ENCODE results near the gene CD79B.
"Not testable (repeated sequence)": the region's sequence is repeated elsewhere in the genome, so short reads cannot be mapped to it uniquely, and the experiment has no call there.

CD79B gene

DNA sequence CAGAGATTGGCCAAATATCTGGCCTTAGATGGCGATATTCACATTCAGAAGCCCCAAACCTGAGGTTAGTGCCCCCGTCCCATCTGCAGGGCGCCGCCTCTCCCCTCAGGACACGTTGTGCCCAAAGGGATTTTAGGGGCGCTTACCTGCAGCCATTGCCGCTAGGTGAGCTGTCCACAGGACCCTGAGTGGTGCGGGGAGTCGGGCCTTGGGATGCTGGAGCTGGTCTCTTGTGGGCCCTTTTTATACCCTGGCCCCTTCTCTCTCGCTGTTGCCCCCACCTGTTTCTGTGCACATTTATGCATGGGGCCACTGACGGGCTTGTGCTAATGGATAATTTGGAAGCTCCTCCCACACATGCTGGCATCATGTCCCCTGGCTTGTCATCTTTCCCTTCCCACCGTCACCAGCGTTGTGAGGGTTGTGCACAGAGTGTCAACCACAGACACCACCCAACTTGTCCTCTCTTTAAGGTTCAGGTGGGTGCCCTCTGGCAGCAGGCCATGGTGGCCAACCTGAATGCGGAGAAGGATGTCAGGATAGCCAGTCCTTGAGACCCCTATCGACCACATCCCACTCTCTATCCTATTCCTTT is 21.0 kb downstream of the CD79B start, which contains the start of gene CSHL1:
TSS of gene CSHL1 (minus strand) at position 218 of the 595 bp plus-strand sequence. CDS start at position 156, 62 bp downstream.
- DNase-seq (ENCODE audit: low read depth) = no peak

DNA sequence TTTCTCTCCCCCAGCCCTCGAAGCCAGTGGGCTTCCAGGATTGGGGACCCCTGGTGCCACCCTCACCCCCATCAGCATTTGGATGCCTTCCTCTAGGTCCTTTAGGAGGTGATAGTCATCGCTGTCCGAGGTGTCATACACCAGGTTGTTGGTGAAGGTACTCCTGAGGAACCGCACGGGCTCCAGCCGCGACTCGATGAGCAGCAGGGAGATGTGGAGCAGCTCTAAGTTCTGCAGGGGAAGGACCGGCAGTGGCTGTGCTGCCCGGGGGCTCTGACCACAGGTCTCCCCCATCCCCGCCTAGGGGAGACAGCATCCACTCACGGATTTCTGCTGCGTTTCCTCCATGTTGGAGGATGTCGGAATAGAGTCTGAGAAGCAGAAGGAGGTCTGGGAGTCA is 22.0 kb downstream of the CD79B start:
- DNase-seq (ENCODE audit: low read depth) = no peak

DNA sequence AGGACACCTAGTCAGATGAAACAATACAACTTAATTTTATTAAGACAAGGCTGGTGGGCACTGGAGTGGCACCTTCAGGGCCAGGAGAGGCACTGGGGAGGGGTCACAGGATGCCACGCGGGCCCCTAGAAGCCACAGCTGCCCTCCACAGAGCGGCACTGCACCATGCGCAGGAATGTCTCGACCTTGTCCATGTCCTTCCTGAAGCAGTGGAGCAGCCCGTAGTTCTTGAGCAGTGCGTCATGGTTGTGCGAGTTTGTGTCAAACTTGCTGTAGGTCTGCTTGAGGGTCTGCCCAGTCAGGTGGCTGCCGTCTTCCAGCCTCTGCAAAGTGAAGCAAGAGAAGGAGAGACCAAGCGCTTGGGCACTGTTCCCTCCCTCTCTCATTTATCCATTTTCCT is 22.5 kb downstream of the CD79B start:
- DNase-seq (ENCODE audit: low read depth) = not testable (repeated sequence)

DNA sequence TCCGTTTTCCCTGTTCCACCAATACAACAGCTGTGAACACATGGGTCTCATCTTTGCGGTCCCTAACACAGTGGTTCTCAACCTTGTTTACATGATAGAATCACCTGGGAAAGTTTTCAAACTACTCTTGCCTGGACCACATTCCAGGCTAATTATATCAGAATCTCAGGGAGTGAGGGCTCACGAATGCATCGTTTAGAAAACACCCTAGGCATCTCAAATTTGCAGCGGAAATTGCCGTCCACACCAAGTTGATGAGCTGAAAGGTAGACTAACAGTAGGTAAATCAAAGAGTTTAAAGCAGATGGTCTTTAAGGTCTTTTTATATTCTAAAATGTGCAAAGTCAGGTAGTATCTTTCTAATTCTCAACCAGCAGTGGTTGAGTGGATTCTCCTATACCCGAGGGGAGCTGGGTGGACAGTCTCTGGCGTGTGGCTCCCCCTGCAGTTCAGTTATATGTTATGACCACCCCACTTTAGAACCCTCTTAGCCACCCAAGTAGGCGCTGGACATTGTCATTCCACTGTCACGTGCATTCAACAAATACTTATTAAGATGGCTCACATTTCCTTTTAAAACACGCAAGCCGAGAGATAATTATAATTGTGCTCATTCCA is 24.9 kb downstream of the CD79B start:
- DNase-seq (ENCODE audit: low read depth) = not testable (repeated sequence)

DNA sequence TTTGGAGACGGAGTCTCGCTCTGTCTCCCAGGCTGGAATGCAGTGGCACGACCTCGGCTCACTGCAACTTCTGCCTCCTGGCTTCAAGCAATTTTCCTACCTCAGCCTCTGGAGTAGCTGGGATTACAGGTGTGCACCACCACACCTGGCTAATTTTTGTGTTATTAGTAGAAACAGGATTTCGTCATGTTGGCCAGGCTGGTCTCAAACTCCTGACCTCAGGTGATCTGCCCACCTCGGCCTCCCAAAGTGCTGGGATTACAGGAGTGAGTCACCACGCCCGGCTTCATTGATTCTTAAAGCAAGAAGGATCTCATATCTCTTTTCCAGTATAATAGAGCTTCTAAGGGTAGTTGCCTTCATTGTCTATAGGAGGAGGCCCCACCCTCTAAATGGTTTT is 27.3 kb downstream of the CD79B start:
- DNase-seq (ENCODE audit: low read depth) = not testable (repeated sequence)

DNA sequence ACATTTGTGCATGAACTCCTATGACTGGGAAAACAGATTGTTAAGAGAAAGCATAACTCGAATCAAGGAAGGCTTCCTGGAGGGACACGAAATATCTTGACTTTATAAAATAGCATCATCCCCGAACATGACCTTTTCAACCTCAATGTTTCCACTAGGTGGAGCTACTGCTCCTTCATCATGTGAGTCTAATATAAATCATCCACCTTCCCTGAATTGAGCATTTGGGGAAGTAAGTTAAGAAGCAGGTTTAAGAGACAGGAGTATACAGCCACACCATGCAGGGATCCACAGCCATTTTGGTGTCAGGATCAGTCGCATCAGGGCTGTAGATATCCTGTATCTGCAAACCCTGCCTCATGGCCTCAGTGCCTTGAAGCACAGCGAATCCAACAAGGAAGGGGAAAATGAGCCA is 28.3 kb downstream of the CD79B start:
- DNase-seq (ENCODE audit: low read depth) = not testable (repeated sequence)

DNA sequence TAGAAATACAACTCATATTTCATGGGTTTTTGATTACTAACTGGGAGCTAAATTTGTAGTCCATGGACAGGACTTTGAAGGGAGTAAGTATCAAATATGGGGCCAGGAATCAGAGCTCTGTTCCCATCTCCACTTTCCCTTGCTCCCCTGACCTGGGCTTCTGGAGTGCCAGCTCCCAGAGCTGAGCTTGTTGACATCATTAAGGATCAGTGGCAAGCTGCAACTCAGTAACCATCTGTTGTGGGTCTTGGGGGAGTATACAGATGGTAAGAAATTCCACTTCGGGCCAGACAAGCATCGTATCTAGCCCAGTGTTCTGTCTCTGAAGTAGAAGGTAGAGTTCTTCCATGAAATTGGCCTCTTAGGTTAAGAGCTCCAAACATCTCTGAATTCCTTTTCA is 30.2 kb downstream of the CD79B start:
- DNase-seq (ENCODE audit: low read depth) = not testable (repeated sequence)

DNA sequence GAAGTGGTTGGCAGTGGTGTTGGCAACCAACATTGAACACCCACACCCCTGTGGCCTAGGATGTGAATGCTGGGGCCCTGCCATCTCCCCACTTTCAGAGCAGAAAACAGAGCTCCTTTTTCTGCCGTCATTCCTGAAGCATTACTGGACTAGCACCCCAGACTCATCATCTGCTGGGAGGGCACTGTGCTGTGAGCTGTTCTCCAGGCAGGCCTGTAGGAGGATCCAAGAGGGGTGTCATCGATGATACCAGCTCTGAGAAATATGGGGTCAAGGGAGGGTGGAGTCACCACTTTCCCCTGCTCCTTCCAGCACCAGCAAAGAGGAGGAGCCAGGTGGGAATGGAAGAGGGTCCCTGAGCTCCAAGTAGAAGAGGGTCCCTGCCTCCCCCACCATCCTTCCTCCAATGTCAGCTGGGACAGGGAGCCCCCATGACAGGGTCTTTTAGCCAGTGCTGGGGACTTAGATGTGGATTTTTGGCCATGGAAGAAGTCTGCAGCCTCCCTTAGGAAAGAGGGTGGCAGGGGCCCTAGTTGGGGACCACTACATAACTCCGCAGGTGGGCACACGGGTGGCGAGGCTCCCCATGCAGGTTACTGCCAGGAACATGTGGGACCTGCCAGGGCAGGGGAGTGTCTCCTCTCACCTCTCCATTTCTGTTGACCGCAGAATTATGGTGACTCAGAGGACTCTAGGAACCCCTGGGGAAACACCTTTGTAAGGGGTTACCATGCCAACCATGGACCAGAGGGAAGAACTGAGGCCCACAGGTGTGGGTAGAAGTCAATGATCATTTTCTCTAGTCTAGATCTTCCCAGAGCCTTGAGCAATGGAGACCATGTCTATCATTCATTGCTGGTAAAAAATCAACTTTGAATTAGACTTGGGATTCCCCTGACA is 33.0 kb downstream of the CD79B start:
- not testable (repeated sequence) for DNase-seq (ENCODE audit: low read depth)

DNA sequence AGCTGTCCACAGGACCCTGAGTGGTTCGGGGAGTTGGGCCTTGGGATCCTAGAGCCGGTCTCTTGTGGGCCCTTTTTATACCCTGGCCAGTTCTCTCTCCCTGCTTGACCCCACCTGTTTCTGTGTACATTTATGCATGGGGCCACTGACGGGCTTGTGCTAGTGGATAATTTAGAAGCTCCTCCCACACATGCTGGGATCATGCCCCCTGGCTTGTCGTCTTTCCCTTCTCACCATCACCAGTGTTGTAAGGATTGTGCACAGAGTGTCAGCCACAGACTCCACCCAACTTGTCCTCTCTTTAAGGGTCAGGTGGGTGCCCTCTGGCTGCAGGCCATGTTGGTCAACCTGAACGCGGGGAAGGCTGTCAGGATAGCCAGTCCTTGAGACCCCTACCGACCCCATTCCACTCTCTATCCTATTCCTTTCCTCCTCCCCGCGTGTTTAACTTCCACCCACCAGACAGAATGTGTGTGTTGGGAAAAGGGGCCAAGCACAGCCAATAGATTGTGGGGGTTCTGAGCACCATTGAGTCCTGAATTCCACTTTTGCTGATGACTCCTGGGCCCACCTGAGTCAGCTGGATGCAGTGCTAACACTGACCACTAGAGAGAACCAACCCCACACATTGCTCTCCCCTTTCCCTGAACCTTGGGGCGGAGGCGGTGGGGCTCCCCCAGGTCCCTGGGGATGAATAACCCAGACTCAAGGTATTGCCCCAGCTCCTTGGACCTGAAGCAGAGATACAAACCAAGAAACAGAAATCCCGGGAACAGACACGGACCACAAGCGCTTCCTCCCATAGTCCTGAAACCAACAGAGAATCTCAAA is 35.4 kb downstream of the CD79B start, which contains the start of gene CSH1:
TSS of gene CSH1 (minus strand) at position 51 of the 831 bp plus-strand sequence. CDS start 63 bp downstream, outside the sequence.
- DNase-seq (ENCODE audit: low read depth) = not testable (repeated sequence)

DNA sequence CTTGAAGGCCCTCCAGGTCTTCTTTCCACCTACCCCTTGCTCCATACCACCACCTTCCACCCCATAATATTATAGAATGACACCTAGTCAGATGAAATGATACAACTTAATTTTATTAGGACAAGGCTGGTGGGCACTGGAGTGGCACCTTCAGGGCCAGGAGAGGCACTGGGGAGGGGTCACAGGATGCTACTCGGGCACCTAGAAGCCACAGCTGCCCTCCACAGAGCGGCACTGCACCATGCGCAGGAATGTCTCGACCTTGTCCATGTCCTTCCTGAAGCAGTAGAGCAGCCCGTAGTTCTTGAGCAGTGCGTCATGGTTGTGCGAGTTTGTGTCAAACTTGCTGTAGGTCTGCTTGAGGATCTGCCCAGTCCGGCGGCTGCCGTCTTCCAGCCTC is 37.3 kb downstream of the CD79B start:
- not testable (repeated sequence) for DNase-seq (ENCODE audit: low read depth)

DNA sequence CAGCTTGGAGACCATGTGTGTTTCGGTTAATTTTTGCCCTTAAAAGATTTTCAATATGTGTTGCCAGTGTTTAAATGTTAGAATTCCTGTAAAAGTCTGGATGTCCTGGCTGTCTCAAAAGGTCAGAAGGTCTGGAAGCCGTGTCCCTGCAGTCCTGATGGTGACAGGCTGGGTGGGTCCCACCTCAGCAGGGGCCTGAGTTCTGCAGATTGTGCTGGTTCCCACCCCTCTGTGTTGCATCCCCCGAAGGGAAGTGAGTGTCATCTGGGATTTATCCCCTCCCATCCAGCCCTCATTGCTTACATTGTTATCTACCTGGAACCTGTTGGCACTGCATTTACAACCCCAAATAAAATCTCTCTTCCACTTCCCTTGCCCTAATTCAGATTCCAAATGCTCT is 38.1 kb downstream of the CD79B start:
- DNase-seq (ENCODE audit: low read depth) = not testable (repeated sequence)

DNA sequence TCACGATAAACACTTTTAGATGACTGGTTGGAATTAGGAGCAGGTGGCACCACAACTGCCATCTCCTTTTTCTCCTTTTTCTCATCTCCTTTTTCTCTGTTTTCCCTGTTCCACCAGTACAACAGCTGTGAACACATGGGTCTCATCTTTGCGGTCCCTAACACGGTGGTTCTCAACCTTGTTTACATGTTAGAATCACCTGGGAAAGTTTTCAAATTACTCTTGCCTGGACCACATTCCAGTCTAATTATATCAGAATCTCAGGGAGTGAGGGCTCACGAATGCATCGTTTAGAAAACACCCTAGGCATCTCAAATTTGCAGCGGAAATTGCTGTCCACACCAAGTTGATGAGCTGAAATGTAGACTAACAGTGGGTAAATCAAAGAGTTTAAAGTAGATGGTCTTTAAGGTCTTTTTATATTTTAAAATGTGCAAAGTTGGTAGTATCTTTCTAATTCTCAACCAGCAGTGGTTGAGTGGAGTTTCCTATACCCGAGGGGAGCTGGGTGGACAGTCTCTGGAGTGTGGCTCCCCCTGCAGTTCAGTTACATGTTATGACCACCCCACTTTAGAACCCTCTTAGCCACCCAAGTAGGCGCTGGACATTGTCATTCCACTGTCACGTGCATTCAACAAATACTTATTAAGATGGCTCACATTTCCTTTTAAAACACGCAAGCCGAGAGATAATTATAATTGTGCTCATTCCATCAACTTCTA is 39.7 kb downstream of the CD79B start:
- not testable (repeated sequence) for DNase-seq (ENCODE audit: low read depth)

DNA sequence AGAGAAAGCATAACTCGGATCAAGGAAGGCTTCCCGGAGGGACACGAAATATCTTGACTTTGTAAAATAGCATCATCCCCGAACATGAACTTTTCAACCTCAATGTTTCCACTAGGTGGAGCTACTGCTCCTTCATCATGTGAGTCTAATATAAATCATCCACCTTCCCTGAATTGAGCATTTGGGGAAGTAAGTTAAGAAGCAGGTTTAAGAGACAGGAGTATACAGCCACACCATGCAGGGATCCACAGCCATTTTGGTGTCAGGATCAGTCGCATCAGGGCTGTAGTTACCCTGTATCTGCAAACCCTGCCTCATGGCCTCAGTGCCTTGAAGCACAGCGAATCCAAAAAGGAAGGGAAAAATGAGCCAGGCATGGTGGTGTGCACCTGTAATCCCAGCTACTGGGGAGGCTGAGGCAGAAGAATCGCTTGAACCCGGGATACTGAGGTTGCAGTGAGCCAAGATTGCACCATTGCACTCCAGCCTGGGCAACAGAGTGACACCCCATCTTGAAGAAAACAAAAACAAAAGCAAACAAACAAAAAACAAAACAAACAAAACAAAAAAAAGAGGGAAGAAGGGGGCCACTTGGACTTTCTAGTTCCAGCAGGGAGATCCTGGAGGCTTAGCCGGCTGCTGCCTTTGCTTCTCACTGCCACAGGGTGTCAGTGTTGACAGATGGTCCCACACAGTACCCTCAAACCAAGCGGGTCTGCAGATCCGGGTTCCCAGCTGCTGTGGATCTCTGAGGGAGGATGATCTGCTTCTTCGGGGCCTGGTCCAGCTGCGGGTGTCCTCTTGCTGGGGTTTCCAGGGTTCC is 42.9 kb downstream of the CD79B start:
- DNase-seq (ENCODE audit: low read depth) = not testable (repeated sequence)

DNA sequence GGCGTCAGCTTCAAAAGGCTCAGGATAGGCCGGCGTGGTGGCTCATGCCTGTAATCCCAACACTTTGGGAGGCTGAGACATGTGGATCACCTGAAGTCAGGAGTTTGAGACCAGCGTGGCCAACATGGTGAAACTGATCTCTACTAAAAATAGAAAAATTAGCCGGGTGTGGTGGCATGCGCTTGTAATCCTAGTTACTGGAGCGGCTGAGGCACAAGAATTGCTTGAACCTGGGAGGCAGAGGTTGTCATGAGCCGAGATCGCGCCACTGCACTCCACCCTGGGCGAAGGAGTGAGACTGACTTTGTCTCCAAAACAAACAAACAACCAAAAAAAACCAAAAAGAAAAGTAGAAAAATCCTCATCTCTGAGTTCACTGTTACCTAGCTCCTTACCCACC is 47.0 kb downstream of the CD79B start:
- not testable (repeated sequence) for DNase-seq (ENCODE audit: low read depth)

DNA sequence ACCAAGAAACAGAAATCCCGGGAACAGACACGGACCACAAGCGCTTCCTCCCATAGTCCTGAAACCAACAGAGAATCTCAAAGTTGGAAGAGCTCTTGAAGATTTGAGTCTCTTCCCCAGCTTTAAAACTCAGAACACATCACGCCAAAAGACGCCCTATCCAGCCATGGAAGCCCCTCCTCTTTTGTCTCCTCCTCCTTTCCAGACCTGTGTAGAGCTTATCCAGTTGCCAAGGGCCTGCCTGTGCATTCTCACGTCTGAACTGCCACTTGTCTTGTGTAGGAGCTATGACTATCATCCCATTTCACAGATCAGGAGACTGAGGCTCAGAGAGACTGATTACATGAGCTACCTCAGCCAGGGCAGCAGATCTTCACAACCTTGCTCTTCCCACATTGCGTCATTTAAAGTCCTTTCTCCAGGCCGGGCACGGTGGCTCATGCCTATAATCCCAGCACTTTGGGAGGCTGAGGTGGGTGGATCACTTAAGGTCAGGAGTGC is 49.5 kb downstream of the CD79B start:
- not testable (repeated sequence) for DNase-seq (ENCODE audit: low read depth)

DNA sequence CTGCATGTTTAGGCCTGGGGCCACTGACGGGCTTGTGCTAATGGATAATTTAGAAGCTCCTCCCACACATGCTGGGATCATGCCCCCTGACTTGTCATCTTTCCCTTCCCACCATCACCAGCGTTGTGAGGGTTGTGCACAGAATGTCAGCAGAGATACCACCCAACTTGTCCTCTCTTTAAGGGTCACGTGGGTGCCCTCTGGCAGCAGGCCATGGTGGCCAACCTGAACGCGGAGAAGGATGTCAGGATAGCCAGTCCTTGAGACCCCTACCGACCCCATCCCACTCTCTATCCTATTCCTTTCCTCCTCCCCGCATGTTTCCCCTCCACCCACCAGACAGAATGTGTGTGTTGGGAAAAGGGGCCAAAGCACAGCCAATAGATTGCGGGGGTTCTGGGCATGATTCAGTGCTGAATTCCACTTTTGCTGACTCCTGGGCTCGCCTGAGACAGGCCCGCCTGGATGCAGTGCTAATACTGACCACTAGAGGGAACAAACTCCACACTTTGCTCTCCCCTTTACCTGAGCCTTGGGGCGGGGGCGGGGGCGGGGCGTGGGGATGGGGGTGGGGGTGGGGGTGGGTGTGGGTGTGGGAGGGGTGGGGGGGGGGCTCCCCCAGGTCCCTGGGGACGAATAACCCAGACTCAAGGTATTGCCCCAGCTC is 50.1 kb downstream of the CD79B start, which contains the start of gene GH2:
TSS of gene GH2 (minus strand) at position 10 of the 667 bp plus-strand sequence. CDS start 143 bp downstream, outside the sequence.
- peak; percentile 45 for DNase-seq (ENCODE audit: low read depth)

DNA sequence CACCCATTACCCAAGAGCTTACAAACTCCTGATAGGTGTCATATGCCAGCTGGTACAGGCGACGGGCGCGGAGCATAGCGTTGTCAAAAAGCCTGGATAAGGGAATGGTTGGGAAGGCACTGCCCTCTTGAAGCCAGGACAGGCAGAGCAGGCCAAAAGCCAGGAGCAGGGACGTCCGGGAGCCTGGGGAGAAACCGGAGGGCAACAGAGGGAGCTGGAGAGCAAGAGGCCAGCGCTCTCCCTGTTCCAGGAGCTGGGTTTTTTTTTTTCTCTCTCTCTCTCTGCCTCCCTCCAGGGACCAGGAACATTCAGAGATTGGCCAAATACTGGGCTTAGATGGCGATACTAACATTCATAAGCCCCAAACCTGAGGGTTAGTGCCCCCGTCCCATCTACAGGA is 50.8 kb downstream of the CD79B start:
- DNase-seq (ENCODE audit: low read depth) = not testable (repeated sequence)

DNA sequence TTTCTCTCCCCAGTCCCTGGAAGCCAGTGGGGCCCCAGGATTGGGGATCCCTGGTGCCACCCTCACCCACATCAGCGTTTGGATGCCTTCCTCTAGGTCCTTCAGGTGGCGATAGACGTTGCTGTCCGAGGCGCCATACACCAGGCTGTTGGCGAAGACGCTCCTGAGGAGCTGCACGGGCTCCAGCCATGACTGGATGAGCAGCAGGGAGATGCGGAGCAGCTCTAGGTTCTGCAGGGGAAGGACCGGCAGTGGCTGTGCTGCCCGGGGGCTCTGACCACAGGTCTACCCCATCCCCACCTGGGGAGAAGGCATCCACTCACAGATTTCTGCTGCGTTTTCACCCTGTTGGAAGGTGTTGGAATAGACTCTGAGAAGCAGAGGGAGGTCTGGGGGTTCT is 51.4 kb downstream of the CD79B start:
- no peak for DNase-seq (ENCODE audit: low read depth)

Data from T follicular helper cell (primary cell).